ENCODE data around the gene SMG6.

The SMG6 gene

GRCh38 chr17:2108170-2108569, 195.4 kb downstream of the SMG6 start:
- Histone ChIP-seq H3K9ac (ENCODE audit: low read depth, low read length, poor library complexity) (no peak overlapping the region), H2BK120ac (ENCODE audit: low read depth, low read length) (no peak overlapping the region), H3K9me3 (replicated peaks in 1 of 2; ENCODE audit: control insufficient read depth in 2 of 2, insufficient read depth in 1 of 2, low read depth in 1 of 2, low read length in 2 of 2) (no peaks in the 10 kb centered on the region), H3K4me1 (ENCODE audit: control insufficient read depth in 2 of 2, insufficient read depth in 1 of 2, low read depth in 1 of 2, low read length in 2 of 2) (peaks cover 2 to 9% of the 10 kb centered on the region in 2 donors), H3K27me3 (ENCODE audit: control insufficient read depth in 3 of 3, insufficient read depth in 3 of 3, low read depth in 1 of 3, low read length in 3 of 3) (no peaks in the 10 kb centered on the region), H3K4ac (ENCODE audit: low read length) (no peak overlapping the region), H3K18ac (ENCODE audit: low read length) (no peak overlapping the region), H4K8ac (ENCODE audit: low read depth, low read length) (no peak overlapping the region), H3K36me3 (replicated peaks in 1 of 2; ENCODE audit: control insufficient read depth in 2 of 2, insufficient read depth in 2 of 2, low read length in 2 of 2) (no peaks in the 10 kb centered on the region), H3K23ac (ENCODE audit: low read depth, low read length, poor library complexity) (no peak overlapping the region), H3K4me3 (ENCODE audit: low read length in 2 of 2) (no peak overlapping the region), H4K91ac (ENCODE audit: low read depth, low read length, poor library complexity) (no peak overlapping the region), H2AFZ (ENCODE audit: low read length) (no peak overlapping the region), H2BK5ac (ENCODE audit: low read length) (no peak overlapping the region), H3K79me1 (ENCODE audit: low read depth, low read length) (no peaks in the 10 kb centered on the region), H2AK5ac (ENCODE audit: low read depth, low read length) (no peak overlapping the region), H2BK15ac (ENCODE audit: low read length) (no peak overlapping the region), H3K27ac (replicated peaks; ENCODE audit: low read length) (no peak overlapping the region), H3K4me2 (ENCODE audit: insufficient read depth, low read length, poor library complexity, severe bottlenecking) (no peak overlapping the region), H3K14ac (ENCODE audit: low read length) (no peak overlapping the region), H2BK12ac (ENCODE audit: low read length) (no peak overlapping the region)
- DNase-seq (ENCODE audit: low spot score): no peak
- no CpG with 5 or more reads among the region's 8 CpGs for WGBS, 2 donors (ENCODE audit: extremely low coverage in 2 of 2, insufficient read length in 2 of 2, insufficient replicate concordance in 1 of 2)

GRCh38 chr17:2107506-2107905, 196.1 kb downstream of the SMG6 start:
- Histone ChIP-seq H2BK120ac (ENCODE audit: low read depth, low read length) (no peak overlapping the region), H3K79me1 (ENCODE audit: low read depth, low read length) (no peaks in the 10 kb centered on the region), H2BK15ac (ENCODE audit: low read length) (no peak overlapping the region), H3K9me3 (replicated peaks in 1 of 2; ENCODE audit: control insufficient read depth in 2 of 2, insufficient read depth in 1 of 2, low read depth in 1 of 2, low read length in 2 of 2) (no peaks in the 10 kb centered on the region), H3K9ac (ENCODE audit: low read depth, low read length, poor library complexity) (no peak overlapping the region), H2AFZ (ENCODE audit: low read length) (no peak overlapping the region), H4K91ac (ENCODE audit: low read depth, low read length, poor library complexity) (no peak overlapping the region), H3K14ac (ENCODE audit: low read length) (no peak overlapping the region), H4K8ac (ENCODE audit: low read depth, low read length) (no peak overlapping the region), H3K4me2 (ENCODE audit: insufficient read depth, low read length, poor library complexity, severe bottlenecking) (no peak overlapping the region), H2AK5ac (ENCODE audit: low read depth, low read length) (no peak overlapping the region), H3K18ac (ENCODE audit: low read length) (no peak overlapping the region), H3K4ac (ENCODE audit: low read length) (no peak overlapping the region), H3K27me3 (ENCODE audit: control insufficient read depth in 3 of 3, insufficient read depth in 3 of 3, low read depth in 1 of 3, low read length in 3 of 3) (no peaks in the 10 kb centered on the region), H3K27ac (replicated peaks; ENCODE audit: low read length) (no peak overlapping the region), H3K4me1 (ENCODE audit: control insufficient read depth in 2 of 2, insufficient read depth in 1 of 2, low read depth in 1 of 2, low read length in 2 of 2) (peaks cover 2 to 9% of the 10 kb centered on the region in 2 donors), H3K36me3 (replicated peaks in 1 of 2; ENCODE audit: control insufficient read depth in 2 of 2, insufficient read depth in 2 of 2, low read length in 2 of 2) (no peaks in the 10 kb centered on the region), H2BK5ac (ENCODE audit: low read length) (no peak overlapping the region), H2BK12ac (ENCODE audit: low read length) (no peak overlapping the region), H3K23ac (ENCODE audit: low read depth, low read length, poor library complexity) (no peak overlapping the region), H3K4me3 (ENCODE audit: low read length in 2 of 2) (no peak overlapping the region)
- WGBS, 2 donors (ENCODE audit: extremely low coverage in 2 of 2, insufficient read length in 2 of 2, insufficient replicate concordance in 1 of 2): no CpG with 5 or more reads among the region's 3 CpGs
- DNase-seq (ENCODE audit: low spot score): no peak

GRCh38 chr17:2107050-2107449, 196.5 kb downstream of the SMG6 start:
- no peaks in the 10 kb centered on the region for H3K36me3 ChIP-seq (replicated peaks in 1 of 2; ENCODE audit: control insufficient read depth in 2 of 2, insufficient read depth in 2 of 2, low read length in 2 of 2)
- no peak for DNase-seq (ENCODE audit: low spot score)
- no peak overlapping the region for H3K9ac ChIP-seq (ENCODE audit: low read depth, low read length, poor library complexity)
- no peak overlapping the region for H4K91ac ChIP-seq (ENCODE audit: low read depth, low read length, poor library complexity)
- no peaks in the 10 kb centered on the region for H3K27me3 ChIP-seq (ENCODE audit: control insufficient read depth in 3 of 3, insufficient read depth in 3 of 3, low read depth in 1 of 3, low read length in 3 of 3)
- no peak overlapping the region for H3K4me3 ChIP-seq (ENCODE audit: low read length in 2 of 2)
- H2AK5ac ChIP-seq (ENCODE audit: low read depth, low read length): no peak overlapping the region
- H3K27ac ChIP-seq (replicated peaks; ENCODE audit: low read length): no peak overlapping the region
- H3K9me3 ChIP-seq (replicated peaks in 1 of 2; ENCODE audit: control insufficient read depth in 2 of 2, insufficient read depth in 1 of 2, low read depth in 1 of 2, low read length in 2 of 2): no peaks in the 10 kb centered on the region
- no peak overlapping the region for H2AFZ ChIP-seq (ENCODE audit: low read length)
- no peak overlapping the region for H2BK5ac ChIP-seq (ENCODE audit: low read length)
- H3K14ac ChIP-seq (ENCODE audit: low read length): no peak overlapping the region
- H3K18ac ChIP-seq (ENCODE audit: low read length): no peak overlapping the region
- WGBS, 2 donors (ENCODE audit: extremely low coverage in 2 of 2, insufficient read length in 2 of 2, insufficient replicate concordance in 1 of 2): no CpG with 5 or more reads among the region's 2 CpGs
- H3K79me1 ChIP-seq (ENCODE audit: low read depth, low read length): no peaks in the 10 kb centered on the region
- no peak overlapping the region for H2BK12ac ChIP-seq (ENCODE audit: low read length)
- H2BK120ac ChIP-seq (ENCODE audit: low read depth, low read length): no peak overlapping the region
- no peak overlapping the region for H4K8ac ChIP-seq (ENCODE audit: low read depth, low read length)
- H2BK15ac ChIP-seq (ENCODE audit: low read length): no peak overlapping the region
- no peak overlapping the region for H3K23ac ChIP-seq (ENCODE audit: low read depth, low read length, poor library complexity)
- no peak overlapping the region for H3K4me2 ChIP-seq (ENCODE audit: insufficient read depth, low read length, poor library complexity, severe bottlenecking)
- H3K4ac ChIP-seq (ENCODE audit: low read length): no peak overlapping the region
- H3K4me1 ChIP-seq (ENCODE audit: control insufficient read depth in 2 of 2, insufficient read depth in 1 of 2, low read depth in 1 of 2, low read length in 2 of 2): peaks cover 2 to 9% of the 10 kb centered on the region in 2 donors

GRCh38 chr17:2106308-2106955, 197.2 kb downstream of the SMG6 start:
- Histone ChIP-seq H3K9me3 (replicated peaks in 1 of 2; ENCODE audit: control insufficient read depth in 2 of 2, insufficient read depth in 1 of 2, low read depth in 1 of 2, low read length in 2 of 2) (no peaks in the 10 kb centered on the region), H3K27ac (replicated peaks; ENCODE audit: low read length) (no peak overlapping the region), H3K4me1 (ENCODE audit: control insufficient read depth in 2 of 2, insufficient read depth in 1 of 2, low read depth in 1 of 2, low read length in 2 of 2) (peaks cover 2 to 9% of the 10 kb centered on the region in 2 donors)

More at GRCh38 chr17:2106308-2106955, 197.2 kb downstream of the SMG6 start:
- no peak overlapping the region for H3K4me2 ChIP-seq (ENCODE audit: insufficient read depth, low read length, poor library complexity, severe bottlenecking)
- no peak overlapping the region for H2BK5ac ChIP-seq (ENCODE audit: low read length)
- H3K36me3 ChIP-seq (replicated peaks in 1 of 2; ENCODE audit: control insufficient read depth in 2 of 2, insufficient read depth in 2 of 2, low read length in 2 of 2): no peaks in the 10 kb centered on the region
- no peak for DNase-seq (ENCODE audit: low spot score)
- H4K91ac ChIP-seq (ENCODE audit: low read depth, low read length, poor library complexity): no peak overlapping the region
- no peak overlapping the region for H3K14ac ChIP-seq (ENCODE audit: low read length)
- no peak overlapping the region for H3K4ac ChIP-seq (ENCODE audit: low read length)
- H3K9ac ChIP-seq (ENCODE audit: low read depth, low read length, poor library complexity): no peak overlapping the region
- H2BK15ac ChIP-seq (ENCODE audit: low read length): no peak overlapping the region
- H3K23ac ChIP-seq (ENCODE audit: low read depth, low read length, poor library complexity): no peak overlapping the region
- H2BK120ac ChIP-seq (ENCODE audit: low read depth, low read length): no peak overlapping the region
- no peak overlapping the region for H4K8ac ChIP-seq (ENCODE audit: low read depth, low read length)
- H3K18ac ChIP-seq (ENCODE audit: low read length): no peak overlapping the region
- no peaks in the 10 kb centered on the region for H3K27me3 ChIP-seq (ENCODE audit: control insufficient read depth in 3 of 3, insufficient read depth in 3 of 3, low read depth in 1 of 3, low read length in 3 of 3)
- no peak overlapping the region for H2AFZ ChIP-seq (ENCODE audit: low read length)
- H3K4me3 ChIP-seq (ENCODE audit: low read length in 2 of 2): no peak overlapping the region
- WGBS, 2 donors (ENCODE audit: extremely low coverage in 2 of 2, insufficient read length in 2 of 2, insufficient replicate concordance in 1 of 2): no CpG with 5 or more reads among the region's 11 CpGs
- H2AK5ac ChIP-seq (ENCODE audit: low read depth, low read length): no peak overlapping the region
- H2BK12ac ChIP-seq (ENCODE audit: low read length): no peak overlapping the region
- H3K79me1 ChIP-seq (ENCODE audit: low read depth, low read length): no peaks in the 10 kb centered on the region
